Stimulated activated CD4-positive, alpha-beta T cell treated with anti-CD3 and anti-CD28 coated beads, Interleukin-15, amount 100 ng/mL, for 48 hours (primary cell): ENCODE results near the gene NDUFAF4.
"Not testable (repeated sequence)": the region's sequence is repeated elsewhere in the genome, so short reads cannot be mapped to it uniquely, and the experiment has no call there.

ENCODE experiments used
- DNase-seq, 2 donors: peaks; one replicate each; pipeline ENCODE4 v3.0.0-alpha.2; 2020; ENCODE audit warnings: low read depth in 2 of 2

Gene NDUFAF4

DNA sequence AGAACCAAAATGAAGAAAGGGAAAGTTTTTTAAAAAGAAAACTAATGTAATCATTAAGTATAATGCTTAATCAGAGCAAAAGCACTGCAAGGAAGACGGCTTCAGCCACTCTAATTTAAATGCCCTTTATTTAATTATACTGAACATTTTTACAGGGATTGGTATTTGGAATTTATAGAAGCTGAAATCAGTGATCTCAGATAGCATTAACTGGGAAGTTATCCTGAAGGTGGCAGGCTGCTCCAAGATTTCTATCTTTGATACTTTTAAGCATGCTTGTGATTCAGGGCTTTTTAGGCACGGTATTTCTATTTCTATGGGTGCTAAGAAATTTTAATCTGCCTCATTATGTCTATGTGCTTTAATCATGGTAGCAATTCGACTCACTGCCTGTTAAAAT is 1.3 kb upstream of the NDUFAF4 start:
- no peak for DNase-seq

DNA sequence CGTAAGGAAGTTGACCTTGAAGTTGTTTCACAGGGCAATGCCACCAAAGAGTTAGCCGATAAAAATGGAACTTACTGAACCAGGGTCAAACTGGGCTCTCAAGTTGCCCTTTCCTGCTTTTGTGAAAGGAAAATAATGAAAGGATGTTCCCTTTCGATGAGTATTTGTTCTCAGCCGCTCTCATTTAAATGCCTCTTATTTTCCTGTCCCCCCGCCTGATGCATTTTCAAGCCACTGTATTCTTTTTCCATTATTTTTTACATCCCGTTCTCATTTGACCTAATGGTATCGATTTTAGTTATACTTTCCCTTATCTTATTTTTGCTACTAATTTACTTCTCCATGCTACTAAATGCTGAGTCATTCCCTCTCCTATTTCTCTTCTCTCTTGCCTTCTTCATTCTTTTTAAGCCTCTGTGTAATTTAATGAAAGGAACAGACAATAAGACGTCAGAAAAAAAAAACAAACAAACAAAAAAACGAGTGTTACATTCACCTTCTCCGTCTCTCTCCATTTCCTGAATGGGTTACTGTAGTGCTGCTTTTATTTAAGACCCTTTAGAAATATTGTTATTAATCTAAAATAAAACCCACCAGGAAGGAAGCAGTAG is 655 bp upstream of the NDUFAF4 start:
- DNase-seq = no peak

DNA sequence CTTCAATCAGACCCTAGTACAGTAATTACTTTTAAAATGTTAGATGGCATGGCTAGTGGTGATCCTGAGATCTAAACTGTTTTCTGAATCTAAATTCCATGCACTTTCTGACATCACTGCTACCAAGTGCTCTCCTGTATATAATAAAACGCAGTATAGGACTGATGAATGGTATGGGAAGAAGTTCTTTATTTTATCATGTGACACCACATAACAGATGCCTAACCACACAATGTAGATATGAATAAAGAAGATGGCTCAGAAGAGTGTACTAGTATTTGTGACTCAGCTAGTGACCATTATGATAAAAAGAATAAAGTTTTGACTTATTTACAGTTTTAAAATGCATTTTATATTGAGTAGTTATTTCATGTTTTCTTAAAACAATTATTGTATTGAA is 8.5 kb downstream of the NDUFAF4 start:
- no peak for DNase-seq

DNA sequence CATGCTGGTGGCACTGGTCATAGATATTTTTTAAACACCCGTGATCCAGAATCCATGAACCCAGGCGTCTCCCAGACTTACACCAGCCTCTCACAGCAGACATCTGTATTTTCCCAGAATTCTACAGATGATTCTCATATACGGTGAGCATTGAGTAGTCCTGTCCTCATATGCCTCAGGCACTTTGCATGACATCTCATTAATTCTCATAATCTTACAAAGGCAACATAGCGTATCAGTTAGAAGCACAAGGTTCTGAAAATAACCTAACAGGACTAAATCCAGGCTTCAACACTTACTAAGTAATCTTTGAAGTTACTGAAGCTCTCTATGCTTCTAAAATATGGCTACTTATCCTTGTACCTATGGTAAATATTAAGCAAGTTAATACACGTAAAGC is 8.9 kb downstream of the NDUFAF4 start:
- DNase-seq = no peak

DNA sequence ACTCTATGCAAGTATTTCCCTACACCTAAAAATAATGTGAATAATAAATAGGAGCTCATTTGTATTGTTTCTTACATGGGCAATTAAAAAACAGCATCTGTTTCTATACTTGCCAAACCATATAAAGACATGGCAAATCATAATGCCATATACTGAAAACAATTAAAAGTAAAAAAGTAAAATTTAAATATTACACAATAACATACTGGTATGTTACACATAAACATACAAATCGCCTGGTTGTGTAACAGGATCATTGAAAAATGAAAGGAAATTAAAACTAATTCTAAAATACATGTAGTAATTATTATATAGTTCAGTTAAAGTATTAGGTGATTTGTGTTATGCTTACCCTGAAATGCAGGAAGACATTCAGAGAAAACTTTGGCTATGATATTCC is 11.2 kb downstream of the NDUFAF4 start:
- DNase-seq = no peak

DNA sequence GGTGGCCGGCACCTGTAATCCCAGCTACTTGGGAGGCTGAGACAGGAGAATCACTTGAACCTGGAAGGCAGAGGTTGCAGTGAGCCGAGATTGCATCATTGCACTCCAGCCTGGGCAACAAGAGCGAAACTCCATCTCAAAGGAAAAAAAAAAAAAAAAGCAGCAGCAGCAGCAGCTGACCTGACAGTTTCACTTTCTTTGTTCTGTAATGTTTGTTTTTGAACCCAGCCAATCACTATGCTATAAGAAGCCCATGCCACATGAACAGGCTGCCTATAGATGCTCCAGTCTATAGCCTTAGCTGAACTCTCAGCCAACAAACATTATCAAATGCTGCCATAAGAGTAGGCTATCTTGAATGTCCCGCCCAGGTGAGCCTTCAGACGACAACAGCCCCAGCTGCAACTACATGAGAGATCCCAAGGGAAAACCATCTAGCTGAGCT is 12.5 kb downstream of the NDUFAF4 start:
- DNase-seq = not testable (repeated sequence)

DNA sequence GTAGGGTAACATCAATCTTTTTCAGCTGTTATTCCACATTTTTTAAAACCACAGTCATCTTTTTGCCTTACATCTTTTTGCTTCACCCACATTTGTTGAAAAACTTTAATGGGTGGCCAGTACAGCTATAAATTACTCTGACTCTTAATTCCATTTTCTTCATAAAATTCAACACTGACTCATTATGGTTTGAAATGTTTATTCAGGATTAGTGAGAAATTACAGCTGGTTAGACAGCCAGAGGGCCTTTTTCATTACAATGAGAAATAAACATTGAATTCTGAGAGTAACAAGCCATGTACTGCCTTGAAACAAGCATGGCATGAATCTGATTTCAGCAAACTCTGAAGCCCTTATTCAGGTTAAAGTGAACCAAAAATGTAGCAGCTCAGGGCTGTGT is 19.5 kb downstream of the NDUFAF4 start:
- DNase-seq = no peak

DNA sequence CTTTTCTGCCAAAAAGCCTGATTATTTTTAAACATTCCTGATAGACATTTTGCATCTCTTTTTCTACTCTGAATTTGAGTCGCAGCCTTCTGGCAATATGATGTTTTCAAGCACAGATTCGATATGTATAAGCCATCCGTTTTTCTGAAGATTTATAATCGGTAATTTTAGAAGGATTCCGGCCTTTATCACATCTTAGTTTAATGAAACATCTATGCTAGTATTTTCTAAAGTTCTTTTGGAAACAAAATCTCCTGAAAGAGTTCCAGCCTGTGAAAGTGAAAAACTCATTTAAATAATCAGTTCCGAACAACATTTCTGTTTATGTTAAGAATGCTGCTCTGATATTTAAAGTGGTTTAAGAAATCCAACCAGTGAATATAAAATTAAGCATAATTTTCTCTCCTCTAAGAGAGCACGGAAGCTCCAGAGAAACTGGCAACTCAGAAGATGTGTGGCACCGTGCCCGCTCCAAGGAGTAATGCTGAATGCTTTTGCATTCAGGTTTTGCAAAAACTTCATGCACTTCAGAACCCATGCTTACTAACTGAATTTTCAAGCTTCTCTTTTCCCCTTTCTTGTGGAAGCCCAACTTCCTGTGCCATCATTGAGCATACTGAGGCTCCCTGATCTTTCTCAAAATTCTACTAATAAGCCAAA is 20.7 kb downstream of the NDUFAF4 start:
- DNase-seq = no peak

DNA sequence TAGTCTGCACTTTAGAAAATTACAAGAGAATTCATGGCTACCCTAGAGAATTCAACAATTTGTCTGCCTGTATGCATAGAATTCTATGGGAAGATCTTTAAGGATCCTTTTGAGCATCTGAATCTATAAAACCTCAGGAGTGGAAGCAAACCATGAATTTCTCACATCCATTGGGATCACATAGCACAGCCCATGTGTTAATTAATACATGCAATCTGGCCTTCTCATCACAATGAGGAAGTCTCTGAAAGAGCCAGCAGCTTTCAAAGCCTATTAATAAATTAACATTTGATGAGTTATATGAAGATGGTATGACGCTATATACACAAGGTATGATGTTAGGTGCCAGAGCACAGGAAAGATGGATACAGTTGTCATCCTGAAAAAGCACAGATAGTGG is 24.7 kb downstream of the NDUFAF4 start:
- DNase-seq = no peak

DNA sequence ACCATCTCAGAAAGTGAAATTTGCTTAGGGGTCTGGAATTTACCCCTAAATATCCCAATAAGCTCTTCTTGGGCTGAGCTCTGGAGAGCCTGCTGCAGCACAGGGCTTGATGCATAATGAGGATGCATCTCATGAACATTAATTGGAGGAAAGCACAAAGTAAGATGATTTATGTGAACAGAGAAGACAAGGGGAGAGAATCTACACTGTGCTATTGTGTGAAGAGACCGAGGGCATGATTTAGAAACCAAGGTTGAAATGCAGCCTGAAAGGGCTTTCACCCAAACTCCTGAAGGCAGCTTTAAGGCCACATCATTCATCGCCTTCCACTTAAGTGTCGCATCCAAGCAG is 32.7 kb downstream of the NDUFAF4 start:
- DNase-seq = no peak

DNA sequence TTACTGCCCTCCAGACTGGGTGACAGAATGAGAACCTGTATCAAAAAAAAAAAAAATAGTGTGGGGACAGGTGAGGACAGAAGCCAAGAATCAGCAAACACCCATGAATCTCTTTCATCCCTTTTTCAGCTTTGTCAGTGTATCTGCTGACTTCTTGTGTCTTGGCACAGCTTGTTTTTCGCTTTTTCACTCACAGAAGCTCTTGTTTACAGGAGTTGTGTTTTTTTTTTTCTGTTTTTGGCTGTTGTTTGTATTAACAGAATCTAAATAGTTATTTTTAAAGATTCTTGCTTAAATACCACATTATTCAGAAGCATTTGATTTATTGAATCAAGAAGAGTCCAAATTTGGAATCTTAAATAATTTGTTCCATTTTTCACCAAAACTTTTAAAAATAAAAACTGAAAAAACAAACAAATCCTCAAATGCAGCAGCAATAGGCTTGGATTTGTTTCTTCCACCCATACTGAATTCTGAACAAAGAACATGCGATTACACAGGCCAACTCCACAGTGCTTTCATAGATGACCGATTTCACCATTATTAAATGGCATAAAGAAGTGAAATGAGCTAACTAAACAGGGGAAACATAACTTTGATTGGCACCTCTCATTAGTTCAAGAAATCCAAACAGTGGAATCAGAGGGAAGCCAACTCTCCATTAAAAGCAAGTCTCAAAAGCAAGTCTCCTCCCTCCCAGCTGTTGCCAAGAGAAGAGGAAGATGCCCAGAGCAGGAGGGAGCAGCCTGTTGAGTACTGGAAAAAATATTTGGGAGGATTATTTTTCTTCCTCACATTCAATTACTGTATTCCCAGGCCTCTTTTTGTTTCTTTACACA is 33.3 kb downstream of the NDUFAF4 start:
- DNase-seq = no peak

DNA sequence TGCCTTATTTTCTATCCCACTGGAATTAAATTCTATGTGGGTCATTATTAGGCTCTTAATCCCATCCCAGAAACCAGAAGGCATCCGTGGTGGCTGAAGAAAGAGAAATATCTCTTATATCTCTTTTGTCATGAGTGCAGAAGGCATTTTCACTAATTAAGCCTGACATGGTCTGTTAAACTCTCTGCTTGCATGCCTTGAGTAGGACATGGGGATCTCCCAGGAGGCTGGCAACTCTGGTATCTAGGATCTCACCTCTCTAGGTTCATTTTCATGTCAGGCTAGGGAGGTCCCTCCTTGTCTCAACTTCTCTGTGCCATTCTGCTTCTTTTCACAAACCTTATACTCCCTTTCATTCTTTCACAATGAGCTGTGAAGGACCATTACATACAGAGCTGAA is 35.1 kb downstream of the NDUFAF4 start:
- DNase-seq = no peak

DNA sequence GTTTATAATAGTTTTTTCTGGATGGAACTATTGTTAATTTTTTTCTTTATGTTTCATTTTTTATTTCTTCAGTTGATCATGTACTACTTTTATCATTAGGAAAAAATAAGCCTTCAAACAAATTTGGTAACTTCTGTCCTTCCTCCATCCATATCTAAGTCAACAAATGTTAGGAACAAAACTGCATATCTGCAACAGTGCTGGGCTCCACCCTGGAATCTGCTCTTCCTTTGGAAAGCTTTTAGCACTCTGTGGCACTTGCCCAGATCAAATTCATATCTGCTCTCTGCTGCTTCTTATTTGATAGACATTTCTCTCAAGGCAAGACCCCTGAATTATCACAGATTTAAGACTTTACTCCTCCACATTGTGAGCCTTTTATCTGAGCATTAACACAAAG is 36.1 kb downstream of the NDUFAF4 start:
- DNase-seq = no peak

DNA sequence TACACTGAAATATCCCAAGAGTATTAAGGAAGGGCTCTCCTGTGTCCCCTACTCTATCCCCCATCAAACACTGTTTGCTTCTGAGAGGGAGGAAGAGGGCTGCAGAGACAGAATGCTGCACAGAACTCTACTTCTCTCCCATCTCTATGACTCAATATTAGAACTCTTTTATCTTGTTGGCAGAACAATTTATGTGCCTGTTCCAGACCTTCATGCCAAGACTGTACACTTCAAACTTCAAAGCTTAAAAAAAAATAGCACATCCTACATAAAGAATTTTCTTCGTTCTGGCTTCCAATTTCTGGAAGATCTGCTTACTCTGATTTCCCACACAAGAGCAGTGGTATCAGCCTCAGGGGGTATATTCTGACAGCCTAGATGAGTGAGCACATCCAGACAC is 40.8 kb downstream of the NDUFAF4 start:
- no peak for DNase-seq

DNA sequence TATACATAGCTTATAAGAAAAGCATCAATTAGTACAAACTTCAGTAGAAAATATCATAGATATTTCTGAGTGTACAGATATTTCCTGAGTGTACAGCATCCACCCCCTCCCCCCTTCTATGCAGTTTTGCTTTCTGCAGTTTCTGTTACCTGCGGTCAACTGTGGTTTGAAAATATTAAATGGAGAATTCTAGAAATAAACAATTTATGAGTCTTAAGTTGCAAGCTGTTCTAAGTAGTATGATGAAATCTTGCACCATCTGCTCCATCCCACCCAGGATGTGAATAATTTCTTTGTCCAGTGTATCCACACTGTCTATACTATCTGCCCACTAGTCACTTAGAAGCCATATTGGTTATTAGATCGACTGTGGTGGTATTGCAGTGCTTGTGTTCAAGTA is 44.6 kb downstream of the NDUFAF4 start:
- DNase-seq = no peak

DNA sequence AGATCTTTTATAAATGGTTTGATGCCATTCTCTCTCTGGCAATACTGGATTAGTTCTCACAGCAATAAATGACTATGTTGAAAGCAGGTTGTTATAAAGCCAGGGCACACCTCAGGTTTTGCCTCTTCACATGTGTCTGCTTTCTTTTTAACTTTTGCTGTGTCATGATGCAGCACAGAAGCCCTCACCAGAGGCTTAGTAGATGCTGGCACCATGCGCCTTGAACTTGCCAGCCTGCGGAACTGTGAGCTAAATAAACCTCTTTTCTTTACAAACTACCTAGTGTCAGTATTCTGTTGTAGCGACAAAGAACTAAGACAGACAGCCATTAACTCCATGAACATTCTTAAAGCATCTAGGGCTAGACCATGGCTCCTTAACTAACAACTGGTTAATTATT is 45.1 kb downstream of the NDUFAF4 start:
- no peak for DNase-seq

DNA sequence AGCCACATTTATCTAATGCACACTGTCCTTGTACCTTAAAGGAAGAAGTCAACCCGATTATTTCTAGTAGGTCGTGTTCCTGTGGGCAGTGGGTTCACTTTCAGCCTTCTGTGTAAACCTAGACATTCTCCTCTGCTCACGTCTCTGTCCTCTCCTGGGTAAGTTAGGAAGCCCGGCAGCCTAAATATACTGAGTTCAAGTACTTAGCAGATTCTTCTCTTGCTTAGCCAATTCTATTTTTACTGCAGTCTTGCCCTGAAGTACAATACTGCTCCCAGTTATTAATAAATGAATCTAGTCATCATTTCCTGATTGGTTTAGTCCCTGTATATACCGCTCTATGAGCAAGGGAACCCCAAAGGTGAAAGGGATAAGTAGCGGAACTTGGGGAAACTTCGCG is 45.8 kb downstream of the NDUFAF4 start:
- DNase-seq = no peak

DNA sequence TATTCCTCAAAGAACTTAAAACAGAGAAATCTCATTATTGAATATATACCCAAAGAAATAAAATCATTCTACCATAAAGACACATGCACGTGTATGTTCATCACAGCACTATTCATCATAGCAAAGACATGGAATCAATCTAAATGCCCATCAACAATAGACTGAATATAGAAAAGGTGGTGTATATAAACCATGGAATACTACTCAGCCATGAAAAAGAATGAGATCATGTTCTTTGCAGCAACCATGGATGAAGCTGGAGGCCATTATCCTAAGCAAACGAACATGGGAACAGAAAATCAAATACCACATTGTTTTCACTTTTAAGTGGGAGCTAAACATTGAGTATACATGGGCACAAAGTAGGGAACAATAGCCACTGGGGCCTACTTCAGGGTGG is 48.1 kb downstream of the NDUFAF4 start:
- no peak for DNase-seq

DNA sequence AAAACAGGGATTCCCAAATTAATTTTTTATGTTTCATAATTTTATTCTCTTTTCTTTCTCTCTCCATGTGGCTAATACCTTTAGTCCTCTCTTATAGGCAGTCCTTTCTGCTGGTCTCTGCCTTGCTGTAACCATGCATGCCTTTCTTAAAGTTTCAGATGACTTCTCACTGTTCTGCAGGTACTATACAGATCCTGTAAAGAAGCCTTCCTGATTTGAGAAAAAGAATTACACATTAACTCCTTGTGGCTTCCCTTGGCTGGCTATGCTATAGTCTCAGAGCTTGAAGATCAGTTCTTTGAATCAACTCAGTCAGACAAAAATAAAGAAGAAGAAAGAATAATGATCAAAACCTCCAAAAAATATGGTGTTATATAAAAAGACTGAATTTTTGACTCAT is 53.2 kb downstream of the NDUFAF4 start:
- DNase-seq = no peak

DNA sequence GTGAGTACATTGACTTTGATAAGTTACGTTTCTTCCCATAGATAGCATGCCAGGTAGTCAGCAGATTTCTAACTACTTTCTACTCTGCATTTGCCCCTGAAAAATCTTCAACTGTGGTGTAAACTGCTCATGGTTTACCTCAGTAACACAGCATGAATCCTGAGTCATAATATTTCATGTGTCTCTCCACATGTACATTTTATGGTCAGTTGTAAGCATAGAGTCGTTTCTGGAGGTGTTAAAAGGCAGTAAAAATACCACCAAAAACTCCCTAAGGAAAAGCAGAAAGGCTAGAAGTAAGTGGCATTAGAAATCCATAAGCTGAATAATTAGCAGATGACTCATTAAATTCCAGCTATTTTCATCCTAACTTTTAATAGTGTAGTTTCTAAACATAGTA is 56.3 kb downstream of the NDUFAF4 start:
- DNase-seq = no peak
